ENCODE measurements around the gene RAB17. TPM values are rescaled to one million over a fixed set of nuclear protein-coding genes. Genes with fewer than 3 reads are reported as not detected.

RAB17 gene
- total RNA-seq, 1 experiment from 2014 or later = 41.8 TPM

GRCh38 chr2:237525559-237526157 is 64.9 kb downstream of the RAB17 start:
- DNase-seq (ENCODE audit: low read depth, low spot score) (no peak), ATAC-seq (no peak)
- Histone ChIP-seq H2AFZ (ENCODE audit: low read depth, low read length, poor library complexity, severe bottlenecking) (no peak overlapping the region), H3K27ac (ENCODE audit: low read depth, low read length) (no peak overlapping the region), H3K36me3 (ENCODE audit: control insufficient read depth in 1 of 2, insufficient read depth in 2 of 2, low read length in 2 of 2) (peaks cover 21 to 42% of the 10 kb centered on the region in 2 experiments), H3K9me3 (ENCODE audit: control insufficient read depth in 1 of 2, insufficient read depth in 1 of 2, low read depth in 1 of 2, low read length in 2 of 2) (no peaks in the 10 kb centered on the region), H3K9me2 (ENCODE audit: insufficient read depth) (no peaks in the 10 kb centered on the region), H3K79me2 (ENCODE audit: insufficient read depth, low read length) (no peaks in the 10 kb centered on the region), H4K20me1 (ENCODE audit: insufficient read depth) (no peaks in the 10 kb centered on the region), H3K9ac (ENCODE audit: low read length) (no peak overlapping the region), H3K4me3 (replicated peaks in 1 of 2; ENCODE audit: low read depth in 1 of 2, low read length in 2 of 2) (no peak overlapping the region), H3K4me2 (ENCODE audit: low read length) (no peak overlapping the region), H3K27me3 (ENCODE audit: insufficient read depth, low read length) (no peaks in the 10 kb centered on the region), H3K4me1 (ENCODE audit: control insufficient read depth in 1 of 2, insufficient read depth in 2 of 2, low read length in 2 of 2) (no peaks in the 10 kb centered on the region)
- POLR2A ChIA-PET = no interaction called here
- no TSS peak for BruUV-seq (replicated peaks)
- CTCF ChIA-PET = no interaction called here
- TF ChIP-seq ZNF274 (IDR thresholded peaks at IDR 0.05; ENCODE audit: low read depth, low read length) (no peak), CEBPB (IDR thresholded peaks at IDR 0.05; ENCODE audit: low read depth) (no peak), RAD21 (IDR thresholded peaks at IDR 0.05; ENCODE audit: low read depth) (no peak), EZH2 (IDR thresholded peaks at IDR 0.05) (no peak), FOSL1 (IDR thresholded peaks at IDR 0.05; ENCODE audit: low read depth) (no peak), EGR1 (IDR thresholded peaks at IDR 0.05; ENCODE audit: low read depth) (no peak), JUND (IDR thresholded peaks at IDR 0.05) (no peak), SRF (IDR thresholded peaks at IDR 0.05; ENCODE audit: low read depth) (no peak), REST (IDR thresholded peaks at IDR 0.05; ENCODE audit: low read depth) (no peak), TCF7L2 (IDR thresholded peaks at IDR 0.05; ENCODE audit: borderline replicate concordance, extremely low read depth, insufficient read depth, insufficient read length) (no peak), SP1 (IDR thresholded peaks at IDR 0.05; ENCODE audit: low read depth) (no peak), YY1 (IDR thresholded peaks at IDR 0.05; ENCODE audit: extremely low read depth, insufficient replicate concordance, low read depth, low read length) (no peak), ELF1 (IDR thresholded peaks at IDR 0.05; ENCODE audit: borderline replicate concordance, low read depth) (no peak), POLR2A (IDR thresholded peaks at IDR 0.05; ENCODE audit: borderline replicate concordance, extremely low read depth, insufficient read depth, insufficient read length) (no peak), SIN3A (IDR thresholded peaks at IDR 0.05; ENCODE audit: low read depth) (no peak), ZBTB33 (IDR thresholded peaks at IDR 0.05; ENCODE audit: extremely low read depth, insufficient replicate concordance, low read length) (no peak)
- RAD21 ChIA-PET (ENCODE audit: low non-redundant PET in 1 of 2, low total read pairs in 2 of 2, uncharacterized antibody in 2 of 2, unreplicated experiment in 2 of 2) = no interaction called here
- intact Hi-C loops (cut with micrococcal nuclease) = no loop called here
